ENCODE data around the gene TRAF3IP3.

DNA sequence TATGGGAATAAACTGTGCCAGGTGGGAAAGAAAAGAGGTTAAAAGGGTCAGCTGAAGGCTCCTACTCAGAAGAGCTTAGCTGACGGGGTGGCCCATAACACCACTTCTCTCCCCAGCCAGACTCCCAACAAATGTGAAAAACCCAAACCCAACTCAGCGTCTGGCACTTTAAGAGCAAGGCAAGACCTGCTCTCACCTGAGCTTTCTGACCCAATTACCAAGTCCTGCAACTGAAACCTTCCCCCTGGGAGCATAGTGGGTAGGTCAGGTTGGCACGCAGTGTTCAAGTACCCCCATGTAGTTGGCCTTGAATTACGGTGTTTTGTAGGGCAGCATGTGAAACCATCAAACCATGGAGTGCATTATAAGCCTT, 46.9 kb downstream of the TRAF3IP3 start:
- TF ChIP-seq, protein P1, sequence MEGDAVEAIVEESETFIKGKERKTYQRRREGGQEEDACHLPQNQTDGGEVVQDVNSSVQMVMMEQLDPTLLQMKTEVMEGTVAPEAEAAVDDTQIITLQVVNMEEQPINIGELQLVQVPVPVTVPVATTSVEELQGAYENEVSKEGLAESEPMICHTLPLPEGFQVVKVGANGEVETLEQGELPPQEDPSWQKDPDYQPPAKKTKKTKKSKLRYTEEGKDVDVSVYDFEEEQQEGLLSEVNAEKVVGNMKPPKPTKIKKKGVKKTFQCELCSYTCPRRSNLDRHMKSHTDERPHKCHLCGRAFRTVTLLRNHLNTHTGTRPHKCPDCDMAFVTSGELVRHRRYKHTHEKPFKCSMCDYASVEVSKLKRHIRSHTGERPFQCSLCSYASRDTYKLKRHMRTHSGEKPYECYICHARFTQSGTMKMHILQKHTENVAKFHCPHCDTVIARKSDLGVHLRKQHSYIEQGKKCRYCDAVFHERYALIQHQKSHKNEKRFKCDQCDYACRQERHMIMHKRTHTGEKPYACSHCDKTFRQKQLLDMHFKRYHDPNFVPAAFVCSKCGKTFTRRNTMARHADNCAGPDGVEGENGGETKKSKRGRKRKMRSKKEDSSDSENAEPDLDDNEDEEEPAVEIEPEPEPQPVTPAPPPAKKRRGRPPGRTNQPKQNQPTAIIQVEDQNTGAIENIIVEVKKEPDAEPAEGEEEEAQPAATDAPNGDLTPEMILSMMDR (conservative IDR thresholded peaks at IDR 0.05), result no peak
- no peak for TF ChIP-seq EZH2 (IDR thresholded peaks at IDR 0.05; ENCODE audit: low read depth)
